GM19099 (cell line): ENCODE data around the gene SORT1.

Source experiments
- POLR2A ChIP-seq: IDR thresholded peaks from 3 replicates; pipeline ENCODE4 v1.6.1; 2011; ENCODE audit warnings: low read depth; ENCODE audit not compliant: insufficient read length; ENCODE audit errors: extremely low read depth

The SORT1 gene

GRCh38 chr1:109327285-109327684 lies 70.4 kb downstream of the SORT1 start:
- no peak for TF ChIP-seq POLR2A

GRCh38 chr1:109322974-109323373 lies 74.7 kb downstream of the SORT1 start:
- TF ChIP-seq POLR2A = no peak

GRCh38 chr1:109319114-109319513 lies 78.6 kb downstream of the SORT1 start:
- no peak for TF ChIP-seq POLR2A

GRCh38 chr1:109316506-109316905 lies 81.2 kb downstream of the SORT1 start:
- no peak for TF ChIP-seq POLR2A

GRCh38 chr1:109315288-109315687 lies 82.4 kb downstream of the SORT1 start:
- no peak for TF ChIP-seq POLR2A

GRCh38 chr1:109314795-109315194 lies 82.9 kb downstream of the SORT1 start:
- no peak for TF ChIP-seq POLR2A

GRCh38 chr1:109312978-109313775 lies 84.5 kb downstream of the SORT1 start:
- TF ChIP-seq POLR2A = no peak

GRCh38 chr1:109312246-109312645 lies 85.5 kb downstream of the SORT1 start:
- no peak for TF ChIP-seq POLR2A

GRCh38 chr1:109309347-109309746 lies 88.4 kb downstream of the SORT1 start:
- no peak for TF ChIP-seq POLR2A

GRCh38 chr1:109307274-109308021 lies 90.3 kb downstream of the SORT1 start:
- no peak for TF ChIP-seq POLR2A

GRCh38 chr1:109306832-109307273 lies 90.9 kb downstream of the SORT1 start, which contains the start of gene MYBPHL:
Gene MYBPHL (minus strand): TSS chr1:109307011. CDS start chr1:109306991, 20 bp downstream.
- TF ChIP-seq POLR2A = no peak

- no peak for TF ChIP-seq POLR2A
Observed at GRCh38 chr1:109304226-109304920, 93.3 kb downstream of the SORT1 start.

GRCh38 chr1:109301874-109302273 lies 95.8 kb downstream of the SORT1 start:
- no peak for TF ChIP-seq POLR2A

- TF ChIP-seq POLR2A = no peak
Observed at GRCh38 chr1:109300650-109301151, 97.0 kb downstream of the SORT1 start.
